ENCODE results near the gene KDM2B. TPM values are rescaled to one million over a fixed set of nuclear protein-coding genes. Genes with fewer than 3 reads are reported as not detected.

KDM2B gene
- total RNA-seq: 10 to 100 TPM; 14.1 to 17.3 TPM
- long read RNA-seq, partial matches to known transcripts: 3 of 7 reads
- long read RNA-seq, other reads (novel, unspliced or antisense): 4 of 7 reads

- intact Hi-C loops (cut with DNase I, micrococcal nuclease): no loop called here
- DNase-seq (peak; percentile 24 to 56), ATAC-seq (peak; percentile 29)
These were observed at the start of gene KDM2B for GRCh38 chr12:121580959-121581685. Gene KDM2B, minus strand, starts transcription at chr12:121581023. Its CDS starts 112 bp downstream, at chr12:121580911.

GRCh38 chr12:121628536-121628935, 47.7 kb upstream of the KDM2B start:
- ATAC-seq (no peak), DNase-seq (no peak)
- intact Hi-C loops (cut with DNase I, micrococcal nuclease): loop anchor here in 1 of 2 donors (5.0 kb wide), 1 partner anchor 76 kb away; no protein-coding TSS in a partner anchor

GRCh38 chr12:121628037-121628436, 47.2 kb upstream of the KDM2B start:
- DNase-seq: peak; percentile 60 to 68
- intact Hi-C loops (cut with DNase I, micrococcal nuclease): loop anchor here in 1 of 2 donors (5.0 kb wide), 1 partner anchor 76 kb away; no protein-coding TSS in a partner anchor

DNA sequence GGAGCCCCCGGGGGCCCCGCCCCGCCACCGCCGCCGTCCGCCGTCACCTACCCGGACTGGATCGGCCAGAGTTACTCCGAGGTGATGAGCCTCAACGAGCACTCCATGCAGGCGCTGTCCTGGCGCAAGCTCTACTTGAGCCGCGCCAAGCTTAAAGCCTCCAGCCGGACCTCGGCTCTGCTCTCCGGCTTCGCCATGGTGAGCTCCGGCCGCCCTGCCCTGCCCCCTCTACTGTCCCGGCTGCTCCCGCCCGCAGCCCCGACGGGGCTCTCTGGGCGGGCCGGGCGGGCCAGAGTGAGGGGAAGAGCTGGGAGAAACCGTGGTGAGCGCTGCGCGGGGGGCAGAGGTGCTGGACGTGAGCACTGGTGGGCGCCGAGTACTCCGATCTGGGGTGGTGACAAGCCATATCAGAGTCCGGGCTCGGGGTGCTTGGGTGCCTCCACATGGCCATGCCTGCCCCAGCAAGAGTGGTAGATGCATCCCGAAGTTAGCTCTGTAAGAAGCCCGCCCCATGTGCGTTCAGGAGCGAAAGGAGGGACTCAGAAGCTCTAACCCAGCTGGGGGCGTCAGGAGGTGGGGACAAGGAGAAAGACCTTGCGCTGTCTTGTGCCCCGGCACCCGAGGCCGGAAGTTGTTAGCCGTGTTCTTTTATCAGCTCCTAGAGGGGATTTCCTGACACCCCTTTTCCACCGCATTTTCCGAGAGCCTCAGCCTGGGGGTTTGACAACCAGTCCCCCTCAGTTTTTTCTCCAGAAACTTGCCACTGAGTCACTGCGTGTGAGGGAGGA, 46.2 kb upstream of the KDM2B start:
- DNase-seq (peak; percentile 63 to 76), ATAC-seq (peak; percentile 52)
- intact Hi-C loops (cut with DNase I, micrococcal nuclease): loop anchor here in 1 of 2 donors (5.0 kb wide), 1 partner anchor 75 kb away; no protein-coding TSS in a partner anchor

More at GRCh38 chr12:121628037-121628436, 47.2 kb upstream of the KDM2B start:
- peak; percentile 37 for ATAC-seq

- ATAC-seq: peak; percentile 83
- peak; percentile 96 to 99 for DNase-seq
- intact Hi-C loops (cut with DNase I, micrococcal nuclease): loop anchor here in 1 of 2 donors (5.0 kb wide), 1 partner anchor 74 kb away; no protein-coding TSS in a partner anchor
These were observed 45.4 kb upstream of the KDM2B start, which contains the start of gene ORAI1 for GRCh38 chr12:121626087-121626852. Gene ORAI1, plus strand, starts transcription at chr12:121626530.

GRCh38 chr12:121620333-121620891, 39.6 kb upstream of the KDM2B start:
- intact Hi-C loops (cut with DNase I, micrococcal nuclease): no loop called here
- DNase-seq: no peak
- no peak for ATAC-seq

- no peak for DNase-seq
- intact Hi-C loops (cut with DNase I, micrococcal nuclease): no loop called here
- no peak for ATAC-seq
These were observed 37.9 kb upstream of the KDM2B start for GRCh38 chr12:121618659-121619233.

- intact Hi-C loops (cut with DNase I, micrococcal nuclease): no loop called here
- ATAC-seq (no peak), DNase-seq (no peak)
These were observed 34.1 kb upstream of the KDM2B start for GRCh38 chr12:121614872-121615467.

DNA sequence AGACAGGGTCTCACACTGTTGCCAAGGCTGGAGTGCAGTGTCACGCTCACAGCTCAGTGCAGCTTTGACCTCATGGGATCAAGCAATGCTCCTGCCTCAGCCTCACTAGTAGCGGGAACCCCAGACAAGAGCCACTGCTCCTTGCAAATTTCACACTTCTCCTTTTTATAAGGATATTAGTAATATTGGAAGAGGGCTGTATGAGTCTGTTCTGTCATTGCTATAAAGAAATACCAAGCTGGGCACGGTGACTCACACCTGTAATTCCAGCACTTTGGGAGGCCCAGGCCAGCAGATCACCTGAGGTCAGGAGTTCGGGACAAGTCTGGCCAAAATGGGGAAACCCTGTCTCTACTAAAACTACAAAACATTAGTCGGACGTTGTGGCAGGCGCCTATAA, 32.6 kb upstream of the KDM2B start:
- no peak for ATAC-seq
- intact Hi-C loops (cut with DNase I, micrococcal nuclease): no loop called here
- DNase-seq: no peak

- DNase-seq: no peak
- intact Hi-C loops (cut with DNase I, micrococcal nuclease): no loop called here
- peak; percentile 39 for ATAC-seq
These were observed 30.5 kb upstream of the KDM2B start for GRCh38 chr12:121611306-121611705.

- DNase-seq (peak in 1 of 2 donors; percentile 61), ATAC-seq (peak; percentile 77)
- intact Hi-C loops (cut with DNase I, micrococcal nuclease): no loop called here
These were observed 29.7 kb upstream of the KDM2B start for GRCh38 chr12:121610239-121611149.

DNA sequence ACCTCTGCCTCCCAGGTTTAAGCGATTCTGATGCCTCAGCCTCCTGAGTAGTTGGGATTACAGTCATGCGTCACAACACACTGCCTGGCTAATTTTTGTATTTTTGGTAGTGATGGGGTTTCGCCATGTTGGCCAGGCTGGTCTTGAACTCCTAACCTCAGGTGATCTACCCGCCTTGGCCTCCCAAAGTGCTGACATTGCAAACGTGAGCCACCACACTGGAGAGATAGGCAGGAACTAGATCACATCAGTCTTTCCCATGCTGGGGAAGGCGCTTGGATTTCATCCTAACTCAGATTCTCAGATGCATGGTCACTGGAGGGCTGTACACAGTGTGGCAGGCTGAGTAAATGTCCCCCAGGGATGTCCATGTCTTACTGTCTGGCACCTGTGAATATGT, 27.5 kb upstream of the KDM2B start:
- DNase-seq (no peak), ATAC-seq (no peak)
- intact Hi-C loops (cut with DNase I, micrococcal nuclease): no loop called here

DNA sequence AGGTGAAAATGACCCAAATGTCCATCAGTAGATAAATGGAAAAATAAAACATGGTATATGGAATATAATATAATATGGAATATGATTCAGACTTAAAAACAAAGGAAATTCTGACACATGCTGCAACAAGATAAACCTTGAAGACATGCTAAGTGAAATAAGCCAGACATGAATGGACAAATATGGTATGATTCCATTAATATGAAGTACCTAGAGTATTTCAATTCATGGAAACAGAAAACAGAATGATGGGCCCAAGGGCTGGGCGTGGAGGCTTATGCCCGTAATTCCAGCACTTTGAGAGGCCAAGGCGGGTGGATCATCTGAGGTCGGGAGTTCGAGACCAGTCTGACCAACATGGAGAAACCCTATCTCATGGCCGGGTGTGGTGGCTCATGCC, 22.8 kb upstream of the KDM2B start:
- ATAC-seq (no peak), DNase-seq (no peak)
- intact Hi-C loops (cut with DNase I, micrococcal nuclease): no loop called here

GRCh38 chr12:121602766-121603165, 21.9 kb upstream of the KDM2B start:
- intact Hi-C loops (cut with DNase I, micrococcal nuclease): no loop called here
- ATAC-seq: no peak
- no peak for DNase-seq

DNA sequence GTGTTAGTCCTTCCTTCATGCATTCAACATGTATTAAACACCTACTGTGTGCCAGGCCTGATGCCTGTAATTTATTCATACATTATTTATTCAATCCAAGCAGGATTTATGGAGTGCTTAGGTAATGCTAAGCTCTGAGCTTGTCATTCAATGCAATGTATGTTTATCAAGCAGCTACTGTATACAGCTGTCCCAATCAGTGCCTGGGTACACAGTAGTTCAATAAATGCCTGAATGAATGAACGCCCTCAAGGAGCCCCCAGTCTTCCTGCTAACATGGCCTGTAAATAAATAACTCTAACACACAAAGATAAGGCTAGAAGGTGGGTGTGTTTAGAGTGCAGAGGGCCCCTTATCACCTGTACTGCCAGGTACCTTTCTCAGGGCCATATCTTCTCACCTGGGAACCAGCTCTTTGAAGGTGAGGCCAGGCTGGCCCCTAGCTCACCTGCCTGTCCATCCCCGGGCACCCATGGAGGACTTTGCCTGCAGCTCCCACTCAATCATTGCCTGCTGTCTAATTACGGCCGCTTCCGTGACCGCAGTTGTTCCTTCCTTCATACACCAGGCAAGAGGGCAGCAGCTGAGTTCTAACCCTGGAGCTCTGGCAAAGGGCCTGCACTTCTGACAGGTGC, 20.0 kb upstream of the KDM2B start:
- intact Hi-C loops (cut with DNase I, micrococcal nuclease): no loop called here
- ATAC-seq (peak; percentile 86), DNase-seq (peak; percentile 56 to 70)

GRCh38 chr12:121596526-121596925, 15.7 kb upstream of the KDM2B start:
- DNase-seq (no peak), ATAC-seq (no peak)
- intact Hi-C loops (cut with DNase I, micrococcal nuclease): no loop called here
